ENCODE results near the gene DPPA5.
"Not testable (repeated sequence)": the region's sequence is repeated elsewhere in the genome, so short reads cannot be mapped to it uniquely, and the experiment has no call there.

DPPA5 gene

GRCh38 chr6:73303773-73304172, 50.3 kb downstream of the DPPA5 start:
- H3K9ac ChIP-seq (ENCODE audit: low read depth, low read length); H3K36me3 ChIP-seq (ENCODE audit: insufficient read depth, low read length); H3K4me1 ChIP-seq (ENCODE audit: insufficient read depth, low read length); H3K9me3 ChIP-seq (ENCODE audit: control insufficient read depth, insufficient read depth, low read length): not testable (repeated sequence)
